ENCODE data around the gene RXFP2. TPM values are rescaled to one million over a fixed set of nuclear protein-coding genes. Genes with fewer than 3 reads are reported as not detected.

RXFP2 gene
- total RNA-seq, 1 donor from 2014 or later, result not detected

DNA sequence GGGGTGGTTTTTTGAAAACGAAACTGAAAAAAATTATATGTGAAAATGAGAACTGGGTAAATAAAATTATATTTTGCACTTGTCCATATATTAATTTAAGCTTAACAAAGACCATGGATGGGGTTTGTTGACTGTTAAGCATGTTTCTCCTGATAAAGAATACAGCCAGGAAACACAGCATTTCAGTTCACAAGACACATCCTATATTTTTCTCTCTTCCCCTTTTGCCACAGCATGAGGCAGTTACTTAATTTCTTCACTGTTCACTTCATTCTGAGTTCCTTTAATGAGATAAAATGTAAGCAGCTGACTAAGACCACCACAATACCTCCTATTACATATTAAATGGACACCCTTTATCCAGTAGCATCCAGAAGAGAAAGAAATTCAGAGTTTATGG, 64.0 kb downstream of the RXFP2 start:
- no peak for DNase-seq (ENCODE audit: low spot score in 2 of 2)
- no peaks in the 10 kb centered on the region for H3K4me1 ChIP-seq
- no peaks in the 10 kb centered on the region for H3K9me3 ChIP-seq
- no peak overlapping the region for H3K27ac ChIP-seq
- no peak overlapping the region for H3K4me3 ChIP-seq
- H3K36me3 ChIP-seq, result no peaks in the 10 kb centered on the region
- TF ChIP-seq CTCF (IDR thresholded peaks at IDR 0.05), result no peak
- intact Hi-C loops (cut with DNase I), result no loop called here
- H3K27me3 ChIP-seq, result no peaks in the 10 kb centered on the region

GRCh38 chr13:31805841-31806240, 66.5 kb downstream of the RXFP2 start:
- H3K27ac ChIP-seq, result no peak overlapping the region
- no peak for TF ChIP-seq CTCF (IDR thresholded peaks at IDR 0.05)
- H3K27me3 ChIP-seq, result no peaks in the 10 kb centered on the region
- H3K36me3 ChIP-seq, result no peaks in the 10 kb centered on the region
- no peak overlapping the region for H3K4me3 ChIP-seq
- no peaks in the 10 kb centered on the region for H3K4me1 ChIP-seq
- intact Hi-C loops (cut with DNase I), result no loop called here
- H3K9me3 ChIP-seq, result no peaks in the 10 kb centered on the region
- DNase-seq (ENCODE audit: low spot score in 2 of 2), result no peak

GRCh38 chr13:31807090-31807541, 67.8 kb downstream of the RXFP2 start:
- no peaks in the 10 kb centered on the region for H3K9me3 ChIP-seq
- no peak for DNase-seq (ENCODE audit: low spot score in 2 of 2)
- no peak overlapping the region for H3K4me3 ChIP-seq
- TF ChIP-seq CTCF (IDR thresholded peaks at IDR 0.05), result no peak
- no peaks in the 10 kb centered on the region for H3K4me1 ChIP-seq
- no peak overlapping the region for H3K27ac ChIP-seq
- no peaks in the 10 kb centered on the region for H3K27me3 ChIP-seq
- no peaks in the 10 kb centered on the region for H3K36me3 ChIP-seq
- intact Hi-C loops (cut with DNase I), result no loop called here

DNA sequence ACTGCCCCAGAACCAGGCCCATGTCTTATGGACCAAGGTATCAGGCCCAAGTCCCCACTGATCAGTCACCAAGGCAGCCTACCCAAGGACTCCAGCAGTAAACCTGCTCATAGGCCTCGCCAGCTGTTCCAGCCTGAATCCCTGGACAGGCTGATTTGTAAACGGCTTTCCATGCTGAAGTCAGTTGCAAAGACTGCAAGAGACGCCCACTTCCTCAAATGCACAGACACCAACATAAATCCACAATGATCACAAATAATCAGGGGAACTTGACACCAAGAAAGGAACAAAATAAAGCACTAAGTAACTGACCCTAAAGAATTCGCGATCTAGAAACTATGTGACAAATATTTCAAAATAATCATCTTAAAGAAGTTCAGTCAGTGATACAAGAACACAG, 75.2 kb downstream of the RXFP2 start:
- Histone ChIP-seq H3K4me3 (no peak overlapping the region), H3K27me3 (no peaks in the 10 kb centered on the region), H3K27ac (no peak overlapping the region), H3K36me3 (no peaks in the 10 kb centered on the region), H3K9me3 (peaks cover 0 to 7% of the 10 kb centered on the region in 2 donors), H3K4me1 (no peaks in the 10 kb centered on the region)
- intact Hi-C loops (cut with DNase I), result no loop called here
- TF ChIP-seq CTCF (IDR thresholded peaks at IDR 0.05), result no peak
- no peak for DNase-seq (ENCODE audit: low spot score in 2 of 2)

GRCh38 chr13:31815361-31816144, 76.2 kb downstream of the RXFP2 start:
- no peak for TF ChIP-seq CTCF (IDR thresholded peaks at IDR 0.05)
- H3K27me3 ChIP-seq, result no peaks in the 10 kb centered on the region
- no peak overlapping the region for H3K4me3 ChIP-seq
- H3K4me1 ChIP-seq, result no peaks in the 10 kb centered on the region
- no peaks in the 10 kb centered on the region for H3K36me3 ChIP-seq
- intact Hi-C loops (cut with DNase I), result no loop called here
- H3K9me3 ChIP-seq, result peaks cover 0 to 7% of the 10 kb centered on the region in 2 donors
- H3K27ac ChIP-seq, result no peak overlapping the region
- no peak for DNase-seq (ENCODE audit: low spot score in 2 of 2)

Measured in ascending aorta (tissue), 2 donors.